ENCODE data around the gene TGFB2.

TGFB2 gene

DNA sequence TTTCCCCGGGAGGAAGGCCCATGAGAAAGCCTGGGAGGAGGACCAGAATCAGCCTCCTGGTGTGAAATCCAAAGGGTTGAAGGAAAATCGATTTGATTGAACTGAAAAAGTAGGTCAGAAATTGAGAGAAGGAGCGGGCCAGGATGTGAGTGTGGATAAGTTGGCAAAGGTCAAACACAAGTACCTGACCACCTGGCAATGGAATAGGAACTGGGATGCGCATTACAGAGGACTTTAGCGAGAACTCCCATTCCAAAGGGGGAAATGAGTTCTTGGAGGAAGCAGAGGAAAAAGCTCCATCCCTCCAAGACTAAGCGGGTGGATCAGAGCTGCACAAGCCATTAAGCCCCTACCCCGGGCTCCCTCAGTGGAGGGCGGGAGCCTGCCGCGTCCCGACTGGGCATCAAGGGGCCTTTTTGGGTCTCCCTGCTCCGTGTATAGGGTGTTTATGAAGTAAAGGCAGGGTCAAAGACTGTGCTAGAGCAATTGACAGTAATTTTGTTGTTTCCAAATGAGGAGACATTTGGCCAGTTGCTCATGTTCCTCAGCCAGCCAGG, 56.4 kb downstream of the TGFB2 start:
- no peak overlapping the region for H3K27ac ChIP-seq (ENCODE audit: low read depth, low read length)
- no peak overlapping the region for H3K4me3 ChIP-seq (ENCODE audit: low read depth in 1 of 5, low read length in 5 of 5)
- H3K4me1 ChIP-seq (ENCODE audit: control insufficient read depth in 5 of 5, insufficient read depth in 5 of 5, low read length in 5 of 5), result no peaks in the 10 kb centered on the region
- peaks cover 0 to 3% (median 0%) of the 10 kb centered on the region in 5 donors for H3K36me3 ChIP-seq (ENCODE audit: control insufficient read depth in 5 of 5, insufficient read depth in 5 of 5, low read length in 5 of 5)
- H3K9ac ChIP-seq (ENCODE audit: low read length in 5 of 5), result no peak overlapping the region
- no peaks in the 10 kb centered on the region for H3K27me3 ChIP-seq (ENCODE audit: control insufficient read depth in 5 of 5, insufficient read depth in 4 of 5, low read length in 5 of 5)
- no peaks in the 10 kb centered on the region for H3K9me3 ChIP-seq (ENCODE audit: control insufficient read depth in 5 of 5, low read length in 5 of 5)

DNA sequence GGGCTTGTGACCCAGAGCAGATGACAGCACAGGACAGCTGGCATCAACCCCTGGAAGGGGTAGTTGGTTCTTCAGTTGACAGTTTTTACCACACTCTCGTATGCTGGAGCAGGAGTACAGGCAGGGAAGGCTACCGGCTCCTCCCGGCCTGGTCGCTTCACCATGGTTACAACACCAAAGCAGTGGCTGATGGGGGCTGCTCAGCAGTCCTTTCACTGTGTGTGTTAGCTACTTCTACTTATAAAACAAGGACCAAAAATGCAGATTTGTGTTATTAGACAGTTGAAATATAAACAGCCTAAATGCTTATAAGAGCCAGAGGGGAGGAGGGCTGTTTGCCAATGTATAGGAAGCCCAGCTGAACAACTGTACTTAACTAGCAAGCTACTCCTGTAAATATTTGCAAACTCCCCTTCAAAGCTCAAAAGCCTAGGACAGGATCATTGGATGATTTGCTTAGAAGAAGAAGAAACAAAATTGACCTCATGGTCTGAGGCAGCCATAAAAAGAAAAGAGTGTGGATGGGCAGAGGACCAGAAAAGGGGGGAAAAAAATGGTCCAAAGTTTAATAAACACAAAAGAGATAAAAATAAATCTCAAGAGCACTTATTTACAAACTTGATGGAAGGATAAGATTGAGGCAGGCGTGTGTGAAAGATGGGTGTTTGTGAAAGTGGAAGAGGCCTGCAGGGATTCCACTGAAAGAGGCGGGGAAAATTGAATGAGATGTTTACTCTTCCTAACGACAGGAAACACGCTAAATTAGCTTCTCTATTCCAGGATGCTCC, 57.1 kb downstream of the TGFB2 start:
- Histone ChIP-seq H3K27me3 (ENCODE audit: control insufficient read depth in 5 of 5, insufficient read depth in 4 of 5, low read length in 5 of 5) (no peaks in the 10 kb centered on the region), H3K36me3 (ENCODE audit: control insufficient read depth in 5 of 5, insufficient read depth in 5 of 5, low read length in 5 of 5) (peaks cover 0 to 3% (median 0%) of the 10 kb centered on the region in 5 donors), H3K9me3 (ENCODE audit: control insufficient read depth in 5 of 5, low read length in 5 of 5) (no peaks in the 10 kb centered on the region), H3K27ac (ENCODE audit: low read depth, low read length) (no peak overlapping the region), H3K4me1 (ENCODE audit: control insufficient read depth in 5 of 5, insufficient read depth in 5 of 5, low read length in 5 of 5) (no peaks in the 10 kb centered on the region), H3K4me3 (ENCODE audit: low read depth in 1 of 5, low read length in 5 of 5) (no peak overlapping the region), H3K9ac (ENCODE audit: low read length in 5 of 5) (no peak overlapping the region)

DNA sequence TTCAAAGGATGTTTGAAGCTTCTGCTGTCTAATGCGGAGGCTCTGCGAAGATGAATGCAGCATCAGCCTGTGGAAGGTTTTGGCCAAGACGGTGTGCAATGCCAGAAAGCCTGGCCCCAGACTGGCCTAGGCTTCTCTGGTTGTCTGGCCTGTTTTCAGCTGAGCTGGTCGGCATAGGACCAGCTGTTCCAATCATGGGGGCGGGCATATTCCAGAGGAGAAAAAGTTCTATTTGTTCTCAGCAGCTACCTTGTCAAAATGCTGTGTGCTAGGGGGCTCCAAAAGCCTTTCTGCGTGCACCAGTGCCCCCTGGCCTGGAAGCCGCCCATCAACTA, 57.6 kb downstream of the TGFB2 start:
- Histone ChIP-seq H3K27me3 (ENCODE audit: control insufficient read depth in 5 of 5, insufficient read depth in 4 of 5, low read length in 5 of 5) (no peaks in the 10 kb centered on the region), H3K27ac (ENCODE audit: low read depth, low read length) (no peak overlapping the region), H3K9ac (ENCODE audit: low read length in 5 of 5) (no peak overlapping the region), H3K4me3 (ENCODE audit: low read depth in 1 of 5, low read length in 5 of 5) (no peak overlapping the region), H3K9me3 (ENCODE audit: control insufficient read depth in 5 of 5, low read length in 5 of 5) (no peaks in the 10 kb centered on the region), H3K36me3 (ENCODE audit: control insufficient read depth in 5 of 5, insufficient read depth in 5 of 5, low read length in 5 of 5) (peaks cover 0 to 3% (median 0%) of the 10 kb centered on the region in 5 donors), H3K4me1 (ENCODE audit: control insufficient read depth in 5 of 5, insufficient read depth in 5 of 5, low read length in 5 of 5) (no peaks in the 10 kb centered on the region)

DNA sequence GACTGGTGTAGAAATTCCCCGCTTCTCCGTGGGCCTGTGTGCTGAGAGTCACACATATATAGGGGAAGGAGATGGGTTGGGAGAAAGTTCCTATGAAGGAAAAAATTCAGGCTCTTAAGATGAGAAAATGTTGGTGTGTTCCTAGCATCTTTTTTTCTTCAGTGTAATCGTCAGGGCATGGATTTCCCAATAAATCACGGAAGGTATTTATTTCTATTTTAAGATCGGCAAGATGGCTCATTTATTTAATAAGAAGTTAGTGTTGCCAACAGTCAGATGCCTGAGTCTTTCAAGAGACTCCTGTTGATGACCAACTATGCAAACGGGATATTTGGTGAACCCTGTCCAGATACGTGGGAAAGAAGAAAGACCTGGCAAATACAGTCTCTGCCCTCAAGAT, 58.2 kb downstream of the TGFB2 start:
- H3K4me1 ChIP-seq (ENCODE audit: control insufficient read depth in 5 of 5, insufficient read depth in 5 of 5, low read length in 5 of 5), result no peaks in the 10 kb centered on the region
- H3K27ac ChIP-seq (ENCODE audit: low read depth, low read length), result no peak overlapping the region
- H3K9me3 ChIP-seq (ENCODE audit: control insufficient read depth in 5 of 5, low read length in 5 of 5), result no peaks in the 10 kb centered on the region

DNA sequence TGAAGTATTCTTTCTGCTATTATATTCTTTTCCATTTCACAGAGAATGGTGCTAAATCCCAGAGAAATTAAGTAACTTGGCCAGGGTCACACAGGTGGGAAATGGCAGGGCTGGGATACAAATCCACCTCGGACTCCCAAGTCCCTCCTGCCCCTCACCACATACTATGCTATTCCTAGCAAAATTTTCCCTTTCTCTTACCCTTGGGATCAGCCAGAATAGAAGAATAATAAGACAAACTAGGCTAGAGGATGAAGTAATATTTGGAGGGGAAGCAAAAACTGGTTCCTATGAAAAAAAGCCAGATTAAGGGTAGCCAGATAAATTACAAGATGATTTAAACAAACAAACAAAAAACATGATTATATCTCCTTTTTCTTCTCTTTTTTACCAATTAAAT, 62.5 kb downstream of the TGFB2 start:
- Histone ChIP-seq H3K4me3 (ENCODE audit: low read depth in 1 of 5, low read length in 5 of 5) (no peak overlapping the region), H3K9ac (ENCODE audit: low read length in 5 of 5) (no peak overlapping the region), H3K27me3 (ENCODE audit: control insufficient read depth in 5 of 5, insufficient read depth in 4 of 5, low read length in 5 of 5) (no peaks in the 10 kb centered on the region), H3K27ac (ENCODE audit: low read depth, low read length) (no peak overlapping the region), H3K36me3 (ENCODE audit: control insufficient read depth in 5 of 5, insufficient read depth in 5 of 5, low read length in 5 of 5) (peaks cover 0 to 3% (median 0%) of the 10 kb centered on the region in 5 donors), H3K4me1 (ENCODE audit: control insufficient read depth in 5 of 5, insufficient read depth in 5 of 5, low read length in 5 of 5) (no peaks in the 10 kb centered on the region), H3K9me3 (ENCODE audit: control insufficient read depth in 5 of 5, low read length in 5 of 5) (no peaks in the 10 kb centered on the region)

More for the DNA sequence above, 58.2 kb downstream of the TGFB2 start:
- H3K4me3 ChIP-seq (ENCODE audit: low read depth in 1 of 5, low read length in 5 of 5), result no peak overlapping the region
- H3K27me3 ChIP-seq (ENCODE audit: control insufficient read depth in 5 of 5, insufficient read depth in 4 of 5, low read length in 5 of 5), result no peaks in the 10 kb centered on the region
- no peak overlapping the region for H3K9ac ChIP-seq (ENCODE audit: low read length in 5 of 5)
- H3K36me3 ChIP-seq (ENCODE audit: control insufficient read depth in 5 of 5, insufficient read depth in 5 of 5, low read length in 5 of 5), result peaks cover 0 to 3% (median 0%) of the 10 kb centered on the region in 5 donors

DNA sequence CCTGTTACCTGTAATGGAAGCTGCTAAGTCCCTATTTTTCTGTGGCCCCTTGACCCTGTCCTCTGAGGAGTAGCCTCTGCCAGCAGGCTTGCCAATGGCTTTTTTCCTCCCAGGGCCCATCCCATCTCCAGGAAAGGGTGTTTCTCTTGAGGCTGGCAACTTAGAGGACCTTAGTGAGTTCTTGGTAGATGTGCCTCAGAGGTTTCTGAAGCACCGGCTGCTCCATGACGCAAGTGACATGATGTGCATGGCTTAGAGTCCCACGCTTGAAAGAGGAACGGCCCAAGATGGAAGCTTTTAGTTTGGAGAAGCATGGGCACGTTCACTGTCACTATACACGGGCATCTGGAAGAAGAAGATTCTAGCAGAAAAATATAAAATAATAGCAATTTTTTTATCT, 63.0 kb downstream of the TGFB2 start:
- Histone ChIP-seq H3K36me3 (ENCODE audit: control insufficient read depth in 5 of 5, insufficient read depth in 5 of 5, low read length in 5 of 5) (peaks cover 0 to 3% (median 0%) of the 10 kb centered on the region in 5 donors), H3K4me3 (ENCODE audit: low read depth in 1 of 5, low read length in 5 of 5) (no peak overlapping the region), H3K9ac (ENCODE audit: low read length in 5 of 5) (no peak overlapping the region), H3K27me3 (ENCODE audit: control insufficient read depth in 5 of 5, insufficient read depth in 4 of 5, low read length in 5 of 5) (no peaks in the 10 kb centered on the region), H3K4me1 (ENCODE audit: control insufficient read depth in 5 of 5, insufficient read depth in 5 of 5, low read length in 5 of 5) (no peaks in the 10 kb centered on the region), H3K9me3 (ENCODE audit: control insufficient read depth in 5 of 5, low read length in 5 of 5) (no peaks in the 10 kb centered on the region), H3K27ac (ENCODE audit: low read depth, low read length) (no peak overlapping the region)

DNA sequence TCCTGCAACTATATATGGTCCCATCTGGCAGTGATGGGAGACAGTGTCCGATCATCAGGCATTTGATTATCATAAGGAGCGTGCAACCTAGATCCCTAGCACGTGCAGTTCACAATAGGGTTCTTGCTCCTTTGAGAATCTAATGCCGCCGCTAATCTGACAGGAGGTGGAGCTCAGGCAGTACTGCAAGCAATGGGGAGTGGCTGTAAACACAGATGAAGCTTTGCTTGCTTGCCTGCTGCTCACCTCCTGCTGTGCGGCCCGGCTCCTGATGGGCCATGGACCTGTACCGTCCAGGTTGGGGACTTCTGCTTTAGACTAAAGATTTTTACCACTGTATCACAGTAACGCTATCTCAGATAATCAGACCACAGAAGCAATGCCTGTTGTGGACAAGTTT, 63.8 kb downstream of the TGFB2 start:
- Histone ChIP-seq H3K4me3 (ENCODE audit: low read depth in 1 of 5, low read length in 5 of 5) (no peak overlapping the region), H3K36me3 (ENCODE audit: control insufficient read depth in 5 of 5, insufficient read depth in 5 of 5, low read length in 5 of 5) (peaks cover 0 to 3% (median 0%) of the 10 kb centered on the region in 5 donors), H3K27ac (ENCODE audit: low read depth, low read length) (no peak overlapping the region), H3K4me1 (ENCODE audit: control insufficient read depth in 5 of 5, insufficient read depth in 5 of 5, low read length in 5 of 5) (no peaks in the 10 kb centered on the region), H3K9me3 (ENCODE audit: control insufficient read depth in 5 of 5, low read length in 5 of 5) (no peaks in the 10 kb centered on the region), H3K27me3 (ENCODE audit: control insufficient read depth in 5 of 5, insufficient read depth in 4 of 5, low read length in 5 of 5) (no peaks in the 10 kb centered on the region), H3K9ac (ENCODE audit: low read length in 5 of 5) (no peak overlapping the region)

DNA sequence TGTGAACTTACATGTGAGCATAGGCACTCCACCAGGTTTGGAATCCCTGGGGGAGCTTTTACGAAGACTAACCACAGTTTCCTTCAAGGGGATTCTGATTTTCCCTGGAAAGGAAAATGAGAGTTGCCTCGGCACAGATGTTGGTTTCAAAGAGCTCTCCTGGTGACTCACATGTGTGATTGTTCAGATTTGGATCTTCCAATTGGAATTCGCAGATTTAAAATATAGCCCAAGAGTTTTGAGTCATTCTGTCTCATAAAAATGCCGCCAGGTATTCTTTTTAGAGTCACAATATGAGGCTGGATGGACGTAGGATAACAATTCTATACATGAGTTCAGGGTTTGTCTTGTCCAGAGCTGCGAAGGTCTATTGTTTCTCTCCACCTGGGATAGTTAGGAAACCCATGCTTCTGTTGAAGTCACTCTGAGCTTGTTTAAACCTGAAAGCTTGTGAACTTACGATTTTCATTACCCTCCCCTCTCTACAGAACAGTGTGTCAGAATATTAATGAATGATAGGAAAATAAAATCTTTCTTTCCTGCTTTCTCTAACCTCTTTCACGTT, 64.9 kb downstream of the TGFB2 start:
- Histone ChIP-seq H3K9ac (ENCODE audit: low read length in 5 of 5) (no peak overlapping the region), H3K36me3 (ENCODE audit: control insufficient read depth in 5 of 5, insufficient read depth in 5 of 5, low read length in 5 of 5) (peaks cover 0 to 3% (median 0%) of the 10 kb centered on the region in 5 donors), H3K27ac (ENCODE audit: low read depth, low read length) (no peak overlapping the region)

DNA sequence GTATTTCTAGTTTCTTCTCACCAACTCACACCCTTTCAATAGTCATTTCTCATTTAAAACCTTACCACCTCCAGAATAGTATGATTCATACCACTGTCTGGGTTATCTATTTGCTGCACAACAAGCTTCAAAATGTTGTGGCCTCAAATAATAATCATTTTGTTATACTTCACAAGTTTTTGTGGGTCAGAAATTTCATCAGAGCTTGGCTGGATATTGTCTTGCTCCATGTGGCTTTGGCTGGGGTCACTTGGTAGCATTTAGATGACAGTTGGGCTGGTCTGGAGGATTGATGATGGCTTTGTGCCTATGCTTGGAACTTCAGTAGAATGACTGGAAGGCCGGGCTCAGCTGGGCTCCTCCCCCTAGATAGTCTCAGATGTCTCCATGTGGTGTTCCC, 66.0 kb downstream of the TGFB2 start:
- H3K27me3 ChIP-seq (ENCODE audit: control insufficient read depth in 5 of 5, insufficient read depth in 4 of 5, low read length in 5 of 5), result no peaks in the 10 kb centered on the region

More for the DNA sequence above, 64.9 kb downstream of the TGFB2 start:
- H3K4me3 ChIP-seq (ENCODE audit: low read depth in 1 of 5, low read length in 5 of 5), result no peak overlapping the region
- no peaks in the 10 kb centered on the region for H3K27me3 ChIP-seq (ENCODE audit: control insufficient read depth in 5 of 5, insufficient read depth in 4 of 5, low read length in 5 of 5)
- H3K4me1 ChIP-seq (ENCODE audit: control insufficient read depth in 5 of 5, insufficient read depth in 5 of 5, low read length in 5 of 5), result no peaks in the 10 kb centered on the region
- H3K9me3 ChIP-seq (ENCODE audit: control insufficient read depth in 5 of 5, low read length in 5 of 5), result no peaks in the 10 kb centered on the region

DNA sequence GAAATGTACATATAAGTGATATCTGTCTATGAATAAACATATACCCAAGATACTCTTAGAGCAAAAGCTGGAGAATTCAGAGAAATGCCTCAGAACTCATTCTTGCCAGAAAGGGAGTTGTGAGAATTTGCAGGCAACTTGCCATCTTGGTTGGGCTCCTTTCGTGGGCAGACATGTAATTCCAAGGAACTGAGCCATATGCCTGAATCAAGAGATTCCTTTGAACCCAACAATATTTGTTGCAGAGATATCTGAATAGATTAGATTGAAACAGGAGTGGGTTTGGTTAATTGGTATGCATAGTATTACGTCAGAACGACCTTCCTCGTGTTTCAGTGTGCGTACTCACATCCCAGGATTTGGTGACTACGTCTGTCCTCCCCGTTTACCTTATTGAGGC, 67.0 kb downstream of the TGFB2 start:
- H3K27ac ChIP-seq (ENCODE audit: low read depth, low read length), result no peak overlapping the region
- no peaks in the 10 kb centered on the region for H3K4me1 ChIP-seq (ENCODE audit: control insufficient read depth in 5 of 5, insufficient read depth in 5 of 5, low read length in 5 of 5)
- H3K9me3 ChIP-seq (ENCODE audit: control insufficient read depth in 5 of 5, low read length in 5 of 5), result peaks cover 0 to 4% (median 0%) of the 10 kb centered on the region in 5 donors
- no peaks in the 10 kb centered on the region for H3K36me3 ChIP-seq (ENCODE audit: control insufficient read depth in 5 of 5, insufficient read depth in 5 of 5, low read length in 5 of 5)
- no peak overlapping the region for H3K4me3 ChIP-seq (ENCODE audit: low read depth in 1 of 5, low read length in 5 of 5)
- H3K27me3 ChIP-seq (ENCODE audit: control insufficient read depth in 5 of 5, insufficient read depth in 4 of 5, low read length in 5 of 5), result no peaks in the 10 kb centered on the region
- no peak overlapping the region for H3K9ac ChIP-seq (ENCODE audit: low read length in 5 of 5)

More for the DNA sequence above, 66.0 kb downstream of the TGFB2 start:
- Histone ChIP-seq H3K9ac (ENCODE audit: low read length in 5 of 5) (no peak overlapping the region), H3K36me3 (ENCODE audit: control insufficient read depth in 5 of 5, insufficient read depth in 5 of 5, low read length in 5 of 5) (no peaks in the 10 kb centered on the region), H3K4me3 (ENCODE audit: low read depth in 1 of 5, low read length in 5 of 5) (no peak overlapping the region), H3K9me3 (ENCODE audit: control insufficient read depth in 5 of 5, low read length in 5 of 5) (no peaks in the 10 kb centered on the region), H3K27ac (ENCODE audit: low read depth, low read length) (no peak overlapping the region), H3K4me1 (ENCODE audit: control insufficient read depth in 5 of 5, insufficient read depth in 5 of 5, low read length in 5 of 5) (no peaks in the 10 kb centered on the region)
